LNCAP (cell line): ENCODE results near the gene POLN.

ENCODE experiments used
- TF ChIP-seq, protein P1 (sequence below): fragments of 450-650 bp; IDR thresholded peaks from 2 replicates; pipeline ENCODE4 v1.5.1; 2017; ENCODE audit warnings: mild to moderate bottlenecking

POLN gene

DNA sequence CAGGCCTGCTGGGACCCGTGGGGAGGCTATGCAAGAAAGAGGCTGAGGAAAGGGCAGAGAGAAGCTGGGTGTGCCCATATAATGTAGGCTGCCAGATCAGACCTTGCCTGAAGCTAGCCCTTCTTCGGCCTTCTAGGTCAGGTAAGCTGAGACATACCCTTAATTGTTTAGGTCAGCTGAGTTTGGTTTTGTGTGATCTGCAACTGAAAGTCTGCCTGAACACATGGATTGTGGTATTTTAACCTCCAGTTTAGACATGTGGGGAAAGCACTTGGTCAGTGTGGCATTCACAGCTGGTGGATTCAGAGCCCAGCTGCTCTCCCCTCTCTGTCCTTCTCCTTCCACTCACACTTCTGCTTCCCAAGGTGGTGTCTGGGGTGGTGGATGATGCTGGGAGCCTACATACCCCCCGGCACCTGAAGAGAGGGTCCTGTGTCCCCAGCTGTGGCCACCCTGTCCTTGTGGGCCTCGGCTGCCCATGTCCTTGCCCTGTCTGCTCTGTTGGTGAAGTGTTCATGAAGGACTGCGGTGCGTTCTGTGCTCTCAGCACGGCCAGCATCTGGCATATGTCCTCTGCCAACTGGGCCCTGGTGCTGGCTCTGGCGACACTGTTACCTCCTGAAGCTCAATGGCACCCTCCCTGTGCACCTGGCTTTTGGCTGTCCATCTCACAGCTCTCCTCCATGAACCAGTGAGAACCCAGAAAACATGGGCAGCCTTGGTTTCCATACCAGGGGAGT is 100.7 kb downstream of the POLN start:
- TF ChIP-seq, protein P1, sequence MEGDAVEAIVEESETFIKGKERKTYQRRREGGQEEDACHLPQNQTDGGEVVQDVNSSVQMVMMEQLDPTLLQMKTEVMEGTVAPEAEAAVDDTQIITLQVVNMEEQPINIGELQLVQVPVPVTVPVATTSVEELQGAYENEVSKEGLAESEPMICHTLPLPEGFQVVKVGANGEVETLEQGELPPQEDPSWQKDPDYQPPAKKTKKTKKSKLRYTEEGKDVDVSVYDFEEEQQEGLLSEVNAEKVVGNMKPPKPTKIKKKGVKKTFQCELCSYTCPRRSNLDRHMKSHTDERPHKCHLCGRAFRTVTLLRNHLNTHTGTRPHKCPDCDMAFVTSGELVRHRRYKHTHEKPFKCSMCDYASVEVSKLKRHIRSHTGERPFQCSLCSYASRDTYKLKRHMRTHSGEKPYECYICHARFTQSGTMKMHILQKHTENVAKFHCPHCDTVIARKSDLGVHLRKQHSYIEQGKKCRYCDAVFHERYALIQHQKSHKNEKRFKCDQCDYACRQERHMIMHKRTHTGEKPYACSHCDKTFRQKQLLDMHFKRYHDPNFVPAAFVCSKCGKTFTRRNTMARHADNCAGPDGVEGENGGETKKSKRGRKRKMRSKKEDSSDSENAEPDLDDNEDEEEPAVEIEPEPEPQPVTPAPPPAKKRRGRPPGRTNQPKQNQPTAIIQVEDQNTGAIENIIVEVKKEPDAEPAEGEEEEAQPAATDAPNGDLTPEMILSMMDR = no peak

DNA sequence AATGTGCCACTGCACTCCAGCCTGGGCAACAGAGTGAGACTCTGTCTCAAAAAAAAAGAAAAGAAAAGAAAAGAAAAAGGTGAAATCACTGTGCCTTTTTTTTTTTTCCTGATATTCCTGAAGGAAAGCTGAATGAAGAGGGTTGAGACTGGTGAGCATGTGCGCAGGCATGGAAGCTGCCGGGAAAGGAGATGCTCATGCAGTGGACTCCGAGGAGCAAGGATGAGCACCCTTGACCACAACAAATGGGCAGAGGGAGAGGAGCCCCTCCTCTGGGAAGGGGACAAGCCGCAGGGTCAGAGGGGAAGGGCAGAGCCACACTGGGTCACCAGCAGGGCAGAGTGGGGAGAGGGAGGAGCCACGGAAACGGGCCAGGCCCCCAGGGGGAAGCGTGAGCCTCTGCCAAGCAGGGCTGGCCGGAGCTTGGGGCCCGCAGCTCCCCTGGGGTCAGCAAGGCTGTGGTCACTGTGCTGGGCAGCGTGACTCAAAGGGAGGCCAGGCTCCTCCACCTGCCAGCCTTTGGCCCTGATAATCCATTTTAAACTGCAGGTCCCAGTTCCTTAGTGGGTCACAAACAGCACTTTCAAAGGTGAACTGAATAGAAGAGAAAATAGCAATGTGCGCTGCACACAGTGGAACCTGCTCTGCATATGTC is 102.9 kb downstream of the POLN start:
- TF ChIP-seq, protein P1 = no peak

DNA sequence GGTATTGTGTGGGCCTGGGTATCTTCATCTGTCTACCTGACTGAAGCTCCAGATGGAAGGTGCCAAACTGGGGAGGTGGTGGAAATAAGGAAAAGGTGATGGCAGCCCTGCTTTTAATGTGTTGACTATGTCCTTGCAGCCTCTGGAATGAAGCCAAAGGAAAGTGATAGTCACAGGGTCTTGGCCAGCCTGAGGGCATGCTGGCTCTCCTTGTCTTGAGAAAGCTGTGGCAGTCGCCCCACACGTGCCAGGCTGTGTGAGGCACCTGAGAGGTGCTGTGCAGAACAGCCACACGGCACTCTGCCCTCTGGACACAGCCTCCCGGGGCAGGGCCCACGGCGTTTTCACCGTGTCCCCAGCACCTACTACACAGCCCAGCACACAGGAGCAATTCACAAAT is 105.2 kb downstream of the POLN start:
- TF ChIP-seq, protein P1 = no peak

DNA sequence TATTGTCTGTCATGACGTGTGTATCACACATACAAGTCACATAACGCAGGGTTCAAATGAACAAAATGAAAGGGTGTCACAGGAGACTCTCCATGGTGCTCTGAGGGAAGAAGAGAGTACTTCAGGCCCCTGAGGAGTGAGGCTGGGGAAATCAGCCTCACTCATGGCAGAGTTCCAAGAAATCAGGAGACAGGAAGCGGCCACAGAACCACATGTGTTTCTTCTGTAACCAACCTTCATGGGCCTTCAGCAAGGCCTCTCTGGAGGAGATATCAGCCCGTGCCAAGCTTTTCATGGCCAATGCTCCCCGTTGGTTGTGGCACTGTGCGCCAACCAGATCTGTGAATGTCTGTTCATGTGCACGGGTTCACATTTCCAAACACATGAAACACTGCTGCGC is 106.8 kb downstream of the POLN start:
- TF ChIP-seq, protein P1 = no peak

DNA sequence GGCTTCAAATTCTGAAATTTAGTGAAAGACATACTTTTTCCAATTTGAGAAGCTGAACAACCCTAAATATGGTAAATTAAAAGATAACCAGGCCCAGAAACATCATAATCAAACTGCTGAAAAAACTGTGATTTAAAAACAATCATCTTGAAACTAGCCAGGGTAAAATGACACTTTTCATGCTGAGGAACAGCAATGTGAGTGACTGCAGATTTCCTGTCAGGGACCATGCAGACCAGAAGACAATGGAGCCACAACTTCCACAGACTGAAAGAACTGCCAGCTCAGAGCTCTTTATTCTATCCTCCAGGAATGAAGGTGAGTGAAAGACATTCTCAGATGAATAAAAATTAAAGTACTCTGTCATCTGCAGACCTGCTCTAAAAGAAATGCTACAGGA is 109.5 kb downstream of the POLN start:
- TF ChIP-seq, protein P1 = no peak

DNA sequence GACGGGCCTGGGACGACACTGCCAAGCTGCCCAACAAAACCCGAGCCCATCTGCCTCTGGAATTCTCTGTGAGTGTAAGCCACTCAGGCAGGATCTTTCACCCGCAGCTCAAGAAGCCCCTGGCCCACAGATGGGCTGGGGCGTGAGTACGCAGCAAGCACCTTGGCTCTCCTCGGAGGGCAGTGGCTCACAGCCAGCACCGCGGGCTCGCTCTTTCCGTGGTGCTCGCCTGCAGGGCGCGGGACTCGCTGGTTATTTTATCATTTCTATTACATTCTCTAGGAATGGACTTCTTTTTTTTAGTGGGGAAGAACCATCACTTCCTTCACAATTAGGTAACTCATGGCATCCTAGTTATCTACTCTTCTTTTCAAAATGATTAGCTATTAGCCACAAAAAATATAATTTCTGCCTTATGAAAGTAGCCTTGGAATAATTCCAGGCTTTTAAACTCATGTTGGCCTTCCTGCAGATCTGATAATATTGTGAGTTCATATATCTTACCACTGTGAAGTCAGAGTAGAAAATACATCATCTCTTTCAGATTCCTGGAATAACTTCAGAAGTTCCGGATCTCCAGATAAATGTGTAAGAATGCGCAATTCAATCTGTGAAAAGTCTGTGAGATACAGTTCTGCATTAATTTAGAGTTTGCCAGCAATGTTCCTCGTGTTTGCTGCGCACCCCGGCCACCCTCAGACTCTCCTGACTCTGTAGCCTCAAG is 114.2 kb downstream of the POLN start:
- TF ChIP-seq, protein P1 = no peak

DNA sequence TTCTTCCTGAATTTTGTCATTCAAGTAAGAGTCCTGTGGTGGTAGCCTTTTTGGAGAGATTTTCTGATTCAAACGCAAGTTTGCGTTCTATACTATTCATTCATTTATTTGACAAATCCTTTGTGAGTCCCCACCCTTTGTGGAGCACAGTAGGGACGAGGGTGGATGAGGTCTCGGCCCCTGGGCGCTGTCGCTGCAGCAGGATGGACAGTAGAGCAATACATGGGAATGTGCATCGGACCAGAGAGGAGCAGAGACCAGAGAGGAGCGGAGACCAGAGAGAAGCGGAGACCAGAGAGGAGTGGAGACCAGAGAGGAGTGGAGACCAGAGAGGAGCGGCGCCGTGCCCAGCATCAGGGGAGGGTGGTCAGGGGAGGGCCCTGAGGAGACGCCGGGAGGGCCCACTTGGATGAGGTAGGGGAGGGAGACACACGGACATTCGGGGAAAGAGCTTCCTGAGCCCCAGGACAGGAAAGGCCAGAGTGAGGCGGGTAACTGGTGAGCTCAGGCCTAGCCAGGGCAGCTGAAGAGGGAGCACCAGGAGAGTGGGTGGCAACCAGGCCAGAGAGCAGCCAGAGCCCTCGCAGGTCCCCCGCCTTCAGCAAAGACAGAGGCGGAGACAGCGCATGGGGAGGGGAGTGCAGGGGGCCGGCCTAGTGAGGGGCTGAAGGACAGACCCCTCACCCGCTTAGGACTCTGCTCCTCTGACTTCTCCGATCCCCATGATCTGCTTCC is 115.4 kb downstream of the POLN start:
- TF ChIP-seq, protein P1 = no peak
